K562 (cell line): Measurements from ENCODE around the gene CBX2. TPM values are rescaled to one million over a fixed set of nuclear protein-coding genes. Genes with fewer than 3 reads are reported as not detected.

Experiments
- CBX2 ChIP-seq: fragments of 200-600 bp; sonication (generic); IDR thresholded peaks from one replicate; pipeline ENCODE4 v1.6.1; 2012; ENCODE audit warnings: mild to moderate bottlenecking, low read length, inconsistent platforms; ENCODE audit not compliant: insufficient read depth, poor library complexity, severe bottlenecking
- EHMT2 ChIP-seq: fragments of 450-650 bp; IDR thresholded peaks from 2 replicates; pipeline ENCODE4 v1.6.1; 2018; ENCODE audit warnings: antibody characterized with exemption
- ELK3 ChIP-seq: fragments of 450-650 bp; formaldehyde crosslinking; IDR thresholded peaks from 2 replicates; pipeline ENCODE4 v1.4.0; 2020; ENCODE audit warnings: mild to moderate bottlenecking
- ESRRA ChIP-seq: fragments of 450-650 bp; IDR thresholded peaks from 2 replicates; pipeline ENCODE4 v1.6.1; 2014; ENCODE audit warnings: low read depth, mild to moderate bottlenecking, moderate library complexity, borderline replicate concordance
- FOXK2 ChIP-seq, 2 experiments: fragments of 450-650 bp; IDR thresholded peaks in 1 of 2; conservative IDR thresholded peaks in 1 of 2; 2 replicates each; pipeline ENCODE4 v1.6.1; 2016; ENCODE audit warnings: low read depth in 2 of 2, mild to moderate bottlenecking in 1 of 2
- KDM1A ChIP-seq, 2 experiments: fragments of 450-650 bp; IDR thresholded peaks; 2 replicates each; pipeline ENCODE4 v1.6.1; 2016; ENCODE audit warnings: mild to moderate bottlenecking in 2 of 2
- NCOR1 ChIP-seq: fragments of 450-650 bp; IDR thresholded peaks from 2 replicates; pipeline ENCODE4 v1.6.1; 2016; ENCODE audit warnings: mild to moderate bottlenecking, moderate library complexity
- PHB ChIP-seq: fragments of 250-450 bp; sonication (Bioruptor Pico); IDR thresholded peaks from 2 replicates; pipeline ENCODE4 v1.5.0; 2021
- TBL1XR1 ChIP-seq, 2 experiments: IDR thresholded peaks; 2 replicates each; pipeline ENCODE4 v1.6.1; 2012; ENCODE audit warnings: improper control_type of control experiment in 2 of 2, low read length in 2 of 2, mild to moderate bottlenecking in 1 of 2
- polyA plus RNA-seq, 8 experiments: library from polyadenylated mRNA; depleted of rRNA in 4 of 8; stranded (reverse) in 5 of 8; unstranded in 3 of 8; fragments of >200 nt; fragmentation: Nextera tagmentation in 2 of 8; fragmentation: Illumina TruSeq in 1 of 8; extraction: Ambion mirVana in 2 of 8; extraction: Trizol in 1 of 8; gene quantifications; 2 replicates each; pipeline versions ENCODE4 v1.2.1 to v1.2.3, GENCODE V29; 2011 to 2014; ENCODE audit warnings: inconsistent platforms in 1 of 8, missing spikeins in 1 of 8
- total RNA-seq, 7 experiments: library from RNA; depleted of rRNA in 6 of 7; stranded (reverse); fragments of >200 nt in 6 of 7; fragmentation: Illumina TruSeq in 2 of 7; extraction: Trizol in 2 of 7; gene quantifications; 2 replicates each; pipeline versions ENCODE4 v1.2.1 to v1.2.3, GENCODE V29; 2011 to 2021; ENCODE audit warnings: low replicate concordance in 1 of 7
- TF ChIP-seq, protein P1 (sequence below): fragments of 450-650 bp; formaldehyde crosslinking; IDR thresholded peaks from 2 replicates; pipeline ENCODE4 v1.4.0; 2020; ENCODE audit warnings: mild to moderate bottlenecking, moderate library complexity
- TF ChIP-seq, protein P2 (sequence below), 2 experiments: fragments of 450-650 bp; conservative IDR thresholded peaks; 2 replicates each; pipeline ENCODE4 v1.6.1; 2017; ENCODE audit warnings: mild to moderate bottlenecking in 2 of 2, moderate library complexity in 2 of 2

Gene CBX2
- total and polyA plus RNA-seq, 9 of the 15 experiments (the other 6 are each of a cell fraction or from before 2014, with no cell fraction given), result 0.66 to 26.9 (median 13.9) TPM

DNA sequence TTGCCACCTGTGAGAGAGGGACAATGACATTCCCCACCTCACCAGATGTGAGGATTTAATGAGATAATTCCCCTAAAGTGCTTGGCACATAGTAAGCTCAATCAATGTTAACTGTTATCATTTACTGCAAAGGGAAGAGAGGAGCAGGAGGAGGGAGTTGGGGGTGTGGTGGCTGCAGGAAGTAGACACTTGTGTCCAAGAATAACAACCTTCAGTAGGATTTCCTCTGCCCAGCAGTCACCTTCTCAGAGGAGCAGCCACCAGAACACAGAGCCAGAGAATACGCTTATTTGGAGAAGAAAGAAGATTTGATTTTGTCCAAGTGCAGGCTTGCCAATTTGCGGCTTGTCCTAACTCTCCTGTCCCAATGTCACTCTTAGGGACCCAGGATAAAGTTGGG is 51.1 kb downstream of the CBX2 start (continued):
- TF ChIP-seq, protein P1, sequence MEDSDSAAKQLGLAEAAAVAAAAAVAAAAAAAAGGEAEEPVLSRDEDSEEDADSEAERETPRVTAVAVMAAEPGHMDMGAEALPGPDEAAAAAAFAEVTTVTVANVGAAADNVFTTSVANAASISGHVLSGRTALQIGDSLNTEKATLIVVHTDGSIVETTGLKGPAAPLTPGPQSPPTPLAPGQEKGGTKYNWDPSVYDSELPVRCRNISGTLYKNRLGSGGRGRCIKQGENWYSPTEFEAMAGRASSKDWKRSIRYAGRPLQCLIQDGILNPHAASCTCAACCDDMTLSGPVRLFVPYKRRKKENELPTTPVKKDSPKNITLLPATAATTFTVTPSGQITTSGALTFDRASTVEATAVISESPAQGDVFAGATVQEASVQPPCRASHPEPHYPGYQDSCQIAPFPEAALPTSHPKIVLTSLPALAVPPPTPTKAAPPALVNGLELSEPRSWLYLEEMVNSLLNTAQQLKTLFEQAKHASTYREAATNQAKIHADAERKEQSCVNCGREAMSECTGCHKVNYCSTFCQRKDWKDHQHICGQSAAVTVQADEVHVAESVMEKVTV (CRISPR knock-in tag), result 0 out of 2 replicates have a peak, but pooled peaks have one; percentile 6
- TF ChIP-seq PHB (CRISPR knock-in tag), result no peak
- peak; percentile 24; the same call in 1 of the 2 replicates for TF ChIP-seq ESRRA
- TF ChIP-seq EHMT2, result no peak
- peak; percentile 32; the same call in 1 of the 2 replicates for TF ChIP-seq NCOR1
- peak in 1 of 2 experiments; percentile 7; a peak in 1 of 4 replicates for TF ChIP-seq FOXK2 (conservative IDR thresholded peaks at IDR 0.05 in 1 of 2, IDR thresholded peaks at IDR 0.05 in 1 of 2; ENCODE audit: low read depth in 2 of 2)
- no peak for TF ChIP-seq ELK3 (CRISPR knock-in tag)
- peak in 1 of 2 experiments; percentile 22; a peak in 1 of 4 replicates for TF ChIP-seq TBL1XR1 (IDR thresholded peaks at IDR 0.05; ENCODE audit: low read length in 2 of 2)
- TF ChIP-seq, protein P2, sequence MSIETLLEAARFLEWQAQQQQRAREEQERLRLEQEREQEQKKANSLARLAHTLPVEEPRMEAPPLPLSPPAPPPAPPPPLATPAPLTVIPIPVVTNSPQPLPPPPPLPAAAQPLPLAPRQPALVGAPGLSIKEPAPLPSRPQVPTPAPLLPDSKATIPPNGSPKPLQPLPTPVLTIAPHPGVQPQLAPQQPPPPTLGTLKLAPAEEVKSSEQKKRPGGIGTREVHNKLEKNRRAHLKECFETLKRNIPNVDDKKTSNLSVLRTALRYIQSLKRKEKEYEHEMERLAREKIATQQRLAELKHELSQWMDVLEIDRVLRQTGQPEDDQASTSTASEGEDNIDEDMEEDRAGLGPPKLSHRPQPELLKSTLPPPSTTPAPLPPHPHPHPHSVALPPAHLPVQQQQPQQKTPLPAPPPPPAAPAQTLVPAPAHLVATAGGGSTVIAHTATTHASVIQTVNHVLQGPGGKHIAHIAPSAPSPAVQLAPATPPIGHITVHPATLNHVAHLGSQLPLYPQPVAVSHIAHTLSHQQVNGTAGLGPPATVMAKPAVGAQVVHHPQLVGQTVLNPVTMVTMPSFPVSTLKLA (conservative IDR thresholded peaks at IDR 0.05), result 0 out of 4 replicates have a peak, but pooled peaks of 1 of the 2 experiments have one; percentile 27
- no peak for TF ChIP-seq CBX2
- TF ChIP-seq KDM1A (IDR thresholded peaks at IDR 0.05), result peak in 1 of 2 experiments; percentile 38; a peak in 1 of 4 replicates
